Measurements from ENCODE around the gene PLEKHA7. TPM values are rescaled to one million over a fixed set of nuclear protein-coding genes. Genes with fewer than 3 reads are reported as not detected.

PLEKHA7 gene
- polyA plus RNA-seq, 1 donor (not counting 4 experiments of a cell fraction or from before 2014, with no cell fraction given) = 1.4 TPM

DNA sequence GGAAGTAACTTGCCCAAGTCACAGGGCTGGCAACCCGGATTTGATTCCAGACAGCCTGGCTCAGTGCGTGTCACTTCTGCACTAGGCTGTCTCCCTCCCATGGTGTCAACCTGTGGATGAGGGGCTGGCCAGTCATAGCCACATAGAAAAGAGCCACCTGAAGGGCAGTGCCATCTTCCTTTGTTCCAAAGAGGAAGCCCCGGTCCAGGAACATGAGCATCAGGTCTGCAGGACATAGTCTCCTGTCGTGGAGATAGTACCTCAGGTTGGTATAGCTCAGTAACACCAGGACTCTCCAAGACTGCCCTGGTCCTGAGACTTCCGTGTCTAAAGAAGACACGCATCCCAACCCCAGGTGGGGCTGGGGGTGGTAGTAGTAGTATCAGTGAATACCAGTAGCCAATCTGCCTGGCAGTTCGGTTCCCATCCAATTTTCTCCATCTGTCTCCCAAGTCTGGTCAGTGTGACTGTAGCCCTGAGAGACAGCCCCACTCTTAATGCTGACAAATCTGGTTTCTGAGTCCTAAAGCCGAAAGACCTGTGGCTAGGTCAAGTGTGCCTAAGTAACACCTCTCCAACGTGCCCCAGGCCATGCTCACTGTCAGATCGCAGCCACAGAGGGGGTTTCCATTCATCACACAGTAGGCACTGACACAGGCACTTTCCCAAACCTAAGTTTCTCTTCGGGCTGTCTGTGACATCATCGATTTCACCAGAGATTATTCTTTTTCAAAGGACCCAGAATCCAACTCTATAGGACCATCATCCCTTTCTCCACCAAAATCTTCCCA lies 242.7 kb downstream of the PLEKHA7 start:
- no peak for DNase-seq (ENCODE audit: low read depth, low spot score)
- TF ChIP-seq, protein P1, sequence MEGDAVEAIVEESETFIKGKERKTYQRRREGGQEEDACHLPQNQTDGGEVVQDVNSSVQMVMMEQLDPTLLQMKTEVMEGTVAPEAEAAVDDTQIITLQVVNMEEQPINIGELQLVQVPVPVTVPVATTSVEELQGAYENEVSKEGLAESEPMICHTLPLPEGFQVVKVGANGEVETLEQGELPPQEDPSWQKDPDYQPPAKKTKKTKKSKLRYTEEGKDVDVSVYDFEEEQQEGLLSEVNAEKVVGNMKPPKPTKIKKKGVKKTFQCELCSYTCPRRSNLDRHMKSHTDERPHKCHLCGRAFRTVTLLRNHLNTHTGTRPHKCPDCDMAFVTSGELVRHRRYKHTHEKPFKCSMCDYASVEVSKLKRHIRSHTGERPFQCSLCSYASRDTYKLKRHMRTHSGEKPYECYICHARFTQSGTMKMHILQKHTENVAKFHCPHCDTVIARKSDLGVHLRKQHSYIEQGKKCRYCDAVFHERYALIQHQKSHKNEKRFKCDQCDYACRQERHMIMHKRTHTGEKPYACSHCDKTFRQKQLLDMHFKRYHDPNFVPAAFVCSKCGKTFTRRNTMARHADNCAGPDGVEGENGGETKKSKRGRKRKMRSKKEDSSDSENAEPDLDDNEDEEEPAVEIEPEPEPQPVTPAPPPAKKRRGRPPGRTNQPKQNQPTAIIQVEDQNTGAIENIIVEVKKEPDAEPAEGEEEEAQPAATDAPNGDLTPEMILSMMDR (optimal IDR thresholded peaks at IDR 0.05 in 1 of 3, IDR thresholded peaks at IDR 0.05 in 1 of 3, conservative IDR thresholded peaks at IDR 0.05 in 1 of 3; ENCODE audit: extremely low read depth in 1 of 3, insufficient read depth in 2 of 3, low read length in 3 of 3) = no peak
- Histone ChIP-seq H3K9me1 (ENCODE audit: control insufficient read depth, extremely low read depth, insufficient read depth, low read length) (no peaks in the 10 kb centered on the region), H3K27ac (ENCODE audit: control insufficient read depth, insufficient read depth, low read length) (no peak overlapping the region), H3K4me1 (ENCODE audit: control insufficient read depth, extremely low read depth, insufficient read depth, low read length) (peaks cover 9% of the 10 kb centered on the region), H3K4me3 (ENCODE audit: control insufficient read depth in 2 of 3, extremely low read depth in 1 of 3, insufficient read depth in 2 of 3, low read depth in 1 of 3, low read length in 3 of 3) (no peak overlapping the region), H3K79me2 (ENCODE audit: control insufficient read depth, insufficient read depth, low read length) (no peaks in the 10 kb centered on the region), H3K9me3 (ENCODE audit: control insufficient read depth, low read depth, low read length) (no peaks in the 10 kb centered on the region), H3K9ac (ENCODE audit: control insufficient read depth, extremely low read depth, insufficient read depth, low read length) (no peak overlapping the region), H2AFZ (ENCODE audit: control insufficient read depth, low read length) (no peak overlapping the region), H3K27me3 (ENCODE audit: control insufficient read depth, extremely low read depth, insufficient read depth, low read length) (no peaks in the 10 kb centered on the region), H3K4me2 (ENCODE audit: control insufficient read depth, extremely low read depth, insufficient read depth, low read depth, low read length) (no peak overlapping the region), H3K36me3 (ENCODE audit: control insufficient read depth in 2 of 2, extremely low read depth in 1 of 2, insufficient read depth in 2 of 2, low read length in 2 of 2) (no peaks in the 10 kb centered on the region), H4K20me1 (ENCODE audit: control insufficient read depth, extremely low read depth, insufficient read depth, low read length) (no peaks in the 10 kb centered on the region)
- no peak for FAIRE-seq
- dilution Hi-C loops (cut with MboI; ENCODE audit: extremely low pct_ligation_motif_present, low sequenced_read_pairs) = no loop called here

DNA sequence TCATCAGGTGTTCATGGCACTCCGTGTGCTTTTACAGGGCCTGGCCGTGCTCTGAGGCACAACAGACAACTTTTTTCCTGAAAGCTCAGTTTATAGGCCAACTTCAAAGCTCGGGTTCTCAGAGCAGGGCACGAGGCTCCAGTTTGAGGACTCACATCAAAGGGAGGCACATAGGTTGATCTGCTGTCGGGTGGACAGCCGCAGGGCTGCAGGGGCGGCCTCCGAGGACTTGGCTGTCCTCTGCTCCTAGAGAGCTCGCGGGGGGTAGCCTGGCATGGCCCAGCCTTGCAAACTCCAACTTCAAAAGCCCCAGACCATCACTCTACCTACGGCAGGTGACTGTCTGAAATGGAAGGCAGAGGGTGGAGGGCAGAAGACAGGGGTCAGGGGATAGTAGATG lies 244.2 kb downstream of the PLEKHA7 start:
- H3K9me3 ChIP-seq (ENCODE audit: control insufficient read depth, low read depth, low read length) = no peaks in the 10 kb centered on the region
- no peaks in the 10 kb centered on the region for H3K36me3 ChIP-seq (ENCODE audit: control insufficient read depth in 2 of 2, extremely low read depth in 1 of 2, insufficient read depth in 2 of 2, low read length in 2 of 2)
- H3K9ac ChIP-seq (ENCODE audit: control insufficient read depth, extremely low read depth, insufficient read depth, low read length) = no peak overlapping the region
- H4K20me1 ChIP-seq (ENCODE audit: control insufficient read depth, extremely low read depth, insufficient read depth, low read length) = no peaks in the 10 kb centered on the region
- no peaks in the 10 kb centered on the region for H3K27me3 ChIP-seq (ENCODE audit: control insufficient read depth, extremely low read depth, insufficient read depth, low read length)
- H3K4me1 ChIP-seq (ENCODE audit: control insufficient read depth, extremely low read depth, insufficient read depth, low read length) = no peaks in the 10 kb centered on the region
- no peak for FAIRE-seq
- DNase-seq (ENCODE audit: low read depth, low spot score) = no peak
- H3K27ac ChIP-seq (ENCODE audit: control insufficient read depth, insufficient read depth, low read length) = no peak overlapping the region
- no peak overlapping the region for H2AFZ ChIP-seq (ENCODE audit: control insufficient read depth, low read length)
- H3K79me2 ChIP-seq (ENCODE audit: control insufficient read depth, insufficient read depth, low read length) = no peaks in the 10 kb centered on the region
- no peak overlapping the region for H3K4me2 ChIP-seq (ENCODE audit: control insufficient read depth, extremely low read depth, insufficient read depth, low read depth, low read length)
- TF ChIP-seq, protein P1 (optimal IDR thresholded peaks at IDR 0.05 in 1 of 3, IDR thresholded peaks at IDR 0.05 in 1 of 3, conservative IDR thresholded peaks at IDR 0.05 in 1 of 3; ENCODE audit: extremely low read depth in 1 of 3, insufficient read depth in 2 of 3, low read length in 3 of 3) = no peak
- TF ChIP-seq EZH2 (IDR thresholded peaks at IDR 0.05; ENCODE audit: low read length) = no peak
- H3K9me1 ChIP-seq (ENCODE audit: control insufficient read depth, extremely low read depth, insufficient read depth, low read length) = no peaks in the 10 kb centered on the region
- H3K4me3 ChIP-seq (ENCODE audit: control insufficient read depth in 2 of 3, extremely low read depth in 1 of 3, insufficient read depth in 2 of 3, low read depth in 1 of 3, low read length in 3 of 3) = no peak overlapping the region
- dilution Hi-C loops (cut with MboI; ENCODE audit: extremely low pct_ligation_motif_present, low sequenced_read_pairs) = no loop called here

Data from keratinocyte (primary cell).